GM23338 (cell line): ENCODE data around the gene DNAL1. TPM values are rescaled to one million over a fixed set of nuclear protein-coding genes. Genes with fewer than 3 reads are reported as not detected.

Source experiments
- ATAC-seq: fragments of 200-7000 bp; cut with Tn5 transposase; 3 replicates; pipeline ENCODE4 v1.9.1; 2020
- DNase-seq: peaks from one replicate; pipeline ENCODE4 v3.0.0-alpha.2; 2015; ENCODE audit warnings: low spot score
- H2AFZ ChIP-seq: fragments of 200-600 bp; sonication (generic); 2 replicates; pipeline ENCODE4 v1.8.0; 2016; ENCODE audit warnings: antibody characterized with exemption, mild to moderate bottlenecking, moderate library complexity
- H3F3A ChIP-seq: fragments of 200-600 bp; sonication (generic); replicated peaks from 2 replicates; pipeline ENCODE4 v1.8.0; 2017; ENCODE audit warnings: antibody characterized with exemption, mixed run types, low read depth
- H3K27ac ChIP-seq: fragments of 200-600 bp; sonication (generic); 2 replicates; pipeline ENCODE4 v1.6.1; 2016; ENCODE audit warnings: low read depth
- H3K27me3 ChIP-seq: fragments of 200-600 bp; sonication (generic); 2 replicates; pipeline ENCODE4 v1.8.0; 2016; ENCODE audit warnings: mild to moderate bottlenecking, mixed run types, moderate library complexity; ENCODE audit not compliant: insufficient read depth
- H3K36me3 ChIP-seq: fragments of 200-600 bp; sonication (generic); 2 replicates; pipeline ENCODE4 v1.8.0; 2016; ENCODE audit warnings: mild to moderate bottlenecking; ENCODE audit not compliant: insufficient read depth
- H3K4me1 ChIP-seq: fragments of 200-600 bp; sonication (generic); 2 replicates; pipeline ENCODE4 v1.8.0; 2016; ENCODE audit warnings: mild to moderate bottlenecking, moderate library complexity; ENCODE audit not compliant: insufficient read depth
- H3K4me2 ChIP-seq: fragments of 200-600 bp; sonication (generic); 2 replicates; pipeline ENCODE4 v1.7.1; 2017; ENCODE audit warnings: mixed run types
- H3K4me3 ChIP-seq: fragments of 200-600 bp; sonication (generic); 2 replicates; pipeline ENCODE4 v1.6.1; 2016; ENCODE audit warnings: mixed run types
- H3K79me2 ChIP-seq: fragments of 200-600 bp; sonication (generic); replicated peaks from 2 replicates; pipeline ENCODE4 v1.8.0; 2017; ENCODE audit warnings: mild to moderate bottlenecking; ENCODE audit not compliant: insufficient read depth
- H3K9me2 ChIP-seq: fragments of 200-600 bp; sonication (generic); 2 replicates; pipeline ENCODE4 v1.8.0; 2017; ENCODE audit not compliant: insufficient read depth
- H4K20me1 ChIP-seq: fragments of 200-600 bp; sonication (generic); replicated peaks from 2 replicates; pipeline ENCODE4 v1.8.0; 2017; ENCODE audit warnings: mild to moderate bottlenecking; ENCODE audit not compliant: insufficient read depth
- H3K27ac Mint-ChIP-seq: 2 replicates; pipeline ENCODE4 v1.8.0; 2020; ENCODE audit warnings: inconsistent platforms, mild to moderate bottlenecking, moderate library complexity, mixed read lengths
- H3K27me3 Mint-ChIP-seq: 3 replicates; pipeline ENCODE4 v1.8.0; 2022; ENCODE audit warnings: low read depth, mild to moderate bottlenecking, moderate library complexity, mixed read lengths, inconsistent platforms; ENCODE audit not compliant: insufficient read depth, poor library complexity
- H3K36me3 Mint-ChIP-seq: 3 replicates; pipeline ENCODE4 v1.8.0; 2021; ENCODE audit warnings: low read depth, mild to moderate bottlenecking, inconsistent platforms, moderate library complexity, mixed read lengths
- H3K4me1 Mint-ChIP-seq: 3 replicates; pipeline ENCODE4 v1.8.0; 2020; ENCODE audit warnings: mild to moderate bottlenecking, inconsistent platforms, mixed read lengths
- H3K4me3 Mint-ChIP-seq: 3 replicates; pipeline ENCODE4 v1.8.0; 2021; ENCODE audit warnings: moderate library complexity, mild to moderate bottlenecking, inconsistent platforms, mixed read lengths
- H3K9me3 Mint-ChIP-seq: 3 replicates; pipeline ENCODE4 v1.8.0; 2020; ENCODE audit warnings: moderate library complexity, mild to moderate bottlenecking, inconsistent platforms, mixed read lengths
- CREB1 ChIP-seq: fragments of 250-450 bp; sonication (Bioruptor Pico); IDR thresholded peaks from 2 replicates; pipeline ENCODE4 v1.5.0; 2020; ENCODE audit warnings: low read depth, mild to moderate bottlenecking, moderate library complexity
- CTCF ChIP-seq, 2 experiments: fragments of 200-600 bp in 1 of 2; sonication (generic) in 1 of 2; conservative IDR thresholded peaks; 2 replicates each; pipeline versions ENCODE4 v1.5.1 to v1.6.1; 2016 to 2017; ENCODE audit warnings: antibody characterized with exemption in 2 of 2, low read depth in 2 of 2, mild to moderate bottlenecking in 2 of 2, moderate library complexity in 1 of 2
- NANOG ChIP-seq: IDR thresholded peaks from 2 replicates; pipeline ENCODE4 v1.6.1; 2016; ENCODE audit warnings: antibody characterized with exemption, borderline replicate concordance
- POLR2AphosphoS5 ChIP-seq: IDR thresholded peaks from 2 replicates; pipeline ENCODE4 v1.6.1; 2016; ENCODE audit warnings: antibody characterized with exemption, low read depth
- REST ChIP-seq: IDR thresholded peaks from one replicate; pipeline ENCODE4 v1.6.1; 2018; ENCODE audit warnings: antibody characterized with exemption; ENCODE audit not compliant: unreplicated experiment
- STAT1 ChIP-seq: IDR thresholded peaks from one replicate; pipeline ENCODE4 v1.6.1; 2016; ENCODE audit warnings: antibody characterized with exemption; ENCODE audit not compliant: unreplicated experiment
- ZNF331 ChIP-seq: fragments of 250-450 bp; sonication (Bioruptor Pico); IDR thresholded peaks from 2 replicates; pipeline ENCODE4 v1.5.0; 2020; ENCODE audit warnings: low read depth, mild to moderate bottlenecking, moderate library complexity
- ZNF462 ChIP-seq: fragments of 250-450 bp; sonication (Bioruptor Pico); IDR thresholded peaks from 2 replicates; pipeline ENCODE4 v1.5.0; 2020; ENCODE audit warnings: mild to moderate bottlenecking, moderate library complexity
- polyA plus RNA-seq: library from polyadenylated mRNA; unstranded; fragments of >200 nt; fragmentation: Nextera tagmentation; extraction: Ambion mirVana; gene quantifications from 2 replicates; pipeline ENCODE4 v1.2.1, GENCODE V29; 2016
- total RNA-seq: library from RNA; depleted of rRNA; stranded (reverse); fragments of >200 nt; shearing (Covaris generic); gene quantifications from 2 replicates; pipeline ENCODE4 v1.2.3, GENCODE V29; 2014

Gene DNAL1
- total and polyA plus RNA-seq, 2 experiments from 2014 or later, result 7.6 to 29.3 TPM

GRCh38 chr14:73718418-73719251, 73.8 kb downstream of the DNAL1 start:
- Mint-ChIP-seq H3K27ac (peak overlapping the region; percentile 92), H3K36me3 (peaks cover 16% of the 10 kb centered on the region), H3K9me3 (no peaks in the 10 kb centered on the region; the same call in 2 of the 3 replicates), H3K4me1 (peaks cover 56% of the 10 kb centered on the region), H3K27me3 (peaks cover 20% of the 10 kb centered on the region), H3K4me3 (peak overlapping the region; percentile 82)
- TF ChIP-seq ZNF331 (CRISPR knock-in tag), result no peak
- TF ChIP-seq POLR2AphosphoS5, result peak; percentile 63
- peak; percentile 96 for TF ChIP-seq CREB1 (CRISPR knock-in tag)
- DNase-seq (peak; percentile 86), ATAC-seq (peak; percentile 38)
- peak overlapping the region; percentile 88 for H3K4me3 ChIP-seq
- H2AFZ ChIP-seq, result peak overlapping the region; percentile 83
- H3F3A ChIP-seq, result peaks cover 15% of the 10 kb centered on the region; the same call in 1 of the 2 replicates
- H3K27me3 ChIP-seq, result peaks cover 12% of the 10 kb centered on the region; the same call in 1 of the 2 replicates
- H3K27ac ChIP-seq, result no peak overlapping the region
- H3K36me3 ChIP-seq, result no peaks in the 10 kb centered on the region
- peak overlapping the region; percentile 97 for H3K4me2 ChIP-seq
- H3K79me2 ChIP-seq, result no peaks in the 10 kb centered on the region; the same call in 1 of the 2 replicates
- no peaks in the 10 kb centered on the region for H3K9me2 ChIP-seq
- H4K20me1 ChIP-seq, result peaks cover 7% of the 10 kb centered on the region; the same call in 1 of the 2 replicates
- peaks cover 39% of the 10 kb centered on the region for H3K4me1 ChIP-seq

GRCh38 chr14:73719361-73719760, 74.6 kb downstream of the DNAL1 start:
- Histone ChIP-seq H3K9me2 (no peaks in the 10 kb centered on the region), H3K4me1 (peaks cover 46% of the 10 kb centered on the region), H3K79me2 (no peaks in the 10 kb centered on the region), H3K27me3 (peaks cover 12% of the 10 kb centered on the region; the same call in 1 of the 2 replicates), H3K36me3 (no peaks in the 10 kb centered on the region), H3F3A (peaks cover 15% of the 10 kb centered on the region; the same call in 1 of the 2 replicates), H2AFZ (peak overlapping the region; percentile 84; the same call in 1 of the 2 replicates), H3K4me3 (peak overlapping the region; percentile 88), H4K20me1 (peaks cover 7% of the 10 kb centered on the region; the same call in 1 of the 2 replicates), H3K4me2 (peak overlapping the region; percentile 97), H3K27ac (peak overlapping the region; percentile 80)
- Mint-ChIP-seq H3K4me3 (peak overlapping the region; percentile 82), H3K27me3 (peaks cover 19% of the 10 kb centered on the region), H3K4me1 (peaks cover 63% of the 10 kb centered on the region), H3K9me3 (no peaks in the 10 kb centered on the region), H3K27ac (peak overlapping the region; percentile 82), H3K36me3 (peaks cover 21% of the 10 kb centered on the region)
- ATAC-seq, result no peak
- DNase-seq, result peak; percentile 39
- TF ChIP-seq CTCF (conservative IDR thresholded peaks at IDR 0.05; ENCODE audit: low read depth in 2 of 2), result no peak
- TF ChIP-seq POLR2AphosphoS5, result no peak
- no peak for TF ChIP-seq STAT1
- no peak for TF ChIP-seq CREB1 (CRISPR knock-in tag)
- TF ChIP-seq ZNF462 (CRISPR knock-in tag), result no peak
- TF ChIP-seq REST, result no peak
- no peak for TF ChIP-seq NANOG
